ENCODE measurements around the gene CCDC6. TPM values are rescaled to one million over a fixed set of nuclear protein-coding genes. Genes with fewer than 3 reads are reported as not detected.

CCDC6 gene
- total RNA-seq, 1 experiment from 2014 or later, result 58.4 TPM

DNA sequence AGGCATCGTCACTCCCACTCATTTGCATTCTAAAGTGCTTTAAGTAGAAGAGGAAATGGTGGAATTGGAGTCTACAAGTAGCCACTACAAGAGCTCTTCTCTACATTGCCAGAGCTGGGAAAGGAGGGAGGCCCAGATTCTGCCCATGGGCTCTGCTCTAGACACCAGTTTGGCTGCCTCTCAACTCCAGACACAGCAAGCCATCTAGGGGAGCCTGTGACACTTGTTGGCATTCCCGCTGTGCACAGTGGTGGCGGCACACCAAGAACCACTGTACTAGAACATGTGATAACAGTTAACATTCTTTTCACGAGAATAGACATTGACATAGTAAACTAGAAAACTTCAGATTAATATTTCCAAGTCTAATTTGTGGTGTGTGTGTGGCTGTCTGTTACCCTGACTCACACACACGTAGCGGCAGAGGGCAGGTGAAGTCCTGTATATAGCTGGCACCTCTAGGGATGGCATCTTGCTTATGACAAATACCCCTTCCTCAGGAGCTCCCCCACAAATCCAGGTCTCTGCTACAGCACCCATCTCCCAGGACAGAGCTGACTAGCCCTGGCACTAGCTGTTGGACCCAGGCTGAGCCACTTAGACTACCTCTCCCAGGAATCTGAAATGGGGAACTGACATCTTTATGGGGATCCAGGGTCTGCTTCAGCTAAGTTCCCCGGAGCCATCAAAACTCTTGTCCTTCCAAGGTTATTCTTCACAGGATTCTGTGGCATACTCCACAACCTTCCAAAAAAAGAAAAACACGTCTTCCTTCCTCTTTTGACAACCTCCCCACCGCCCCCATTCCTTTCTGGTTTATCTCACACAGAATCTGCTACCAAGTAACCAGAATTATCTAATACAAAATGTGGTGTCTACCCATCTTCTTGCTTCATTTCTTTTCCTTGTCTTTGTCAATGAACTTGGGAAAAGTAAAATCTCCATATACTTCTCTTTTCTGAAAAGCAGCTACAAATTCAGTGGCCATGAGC, 98.4 kb downstream of the CCDC6 start:
- H3T11ph ChIP-seq (ENCODE audit: low read length), result no peak overlapping the region
- WGBS (ENCODE audit: extremely low coverage, insufficient read length, low lambda C conversion rate), result no CpG with 5 or more reads among the region's 9 CpGs
- no peak overlapping the region for H3K56ac ChIP-seq (ENCODE audit: insufficient read length, low read depth, low read length)
- H3K14ac ChIP-seq (ENCODE audit: insufficient read depth, low read length), result no peak overlapping the region
- Mint-ChIP-seq H3K9me3 (peaks cover 0 to 4% of the 10 kb centered on the region in 2 experiments; a peak in 2 of 5 replicates), H3K4me3 (no peak overlapping the region), H3K27ac (peak overlapping the region in 2 of 3 experiments; percentile 27 to 41; a peak in 2 of 7 replicates), H3K4me1 (peaks cover 18 to 20% of the 10 kb centered on the region in 2 experiments), H3K27me3 (ENCODE audit: low read depth) (no peaks in the 10 kb centered on the region), H3K36me3 (ENCODE audit: insufficient read depth in 1 of 3, low read depth in 3 of 3) (peaks cover 55 to 89% (median 81%) of the 10 kb centered on the region in 3 experiments)
- no peak overlapping the region for H4K91ac ChIP-seq (ENCODE audit: insufficient read length, low read depth, low read length)
- no peak overlapping the region for H3K18ac ChIP-seq (ENCODE audit: insufficient read length, low read depth, low read length)
- H3K9me3 ChIP-seq (ENCODE audit: control insufficient read depth, low read depth, low read length), result no peaks in the 10 kb centered on the region
- TF ChIP-seq, protein P1, sequence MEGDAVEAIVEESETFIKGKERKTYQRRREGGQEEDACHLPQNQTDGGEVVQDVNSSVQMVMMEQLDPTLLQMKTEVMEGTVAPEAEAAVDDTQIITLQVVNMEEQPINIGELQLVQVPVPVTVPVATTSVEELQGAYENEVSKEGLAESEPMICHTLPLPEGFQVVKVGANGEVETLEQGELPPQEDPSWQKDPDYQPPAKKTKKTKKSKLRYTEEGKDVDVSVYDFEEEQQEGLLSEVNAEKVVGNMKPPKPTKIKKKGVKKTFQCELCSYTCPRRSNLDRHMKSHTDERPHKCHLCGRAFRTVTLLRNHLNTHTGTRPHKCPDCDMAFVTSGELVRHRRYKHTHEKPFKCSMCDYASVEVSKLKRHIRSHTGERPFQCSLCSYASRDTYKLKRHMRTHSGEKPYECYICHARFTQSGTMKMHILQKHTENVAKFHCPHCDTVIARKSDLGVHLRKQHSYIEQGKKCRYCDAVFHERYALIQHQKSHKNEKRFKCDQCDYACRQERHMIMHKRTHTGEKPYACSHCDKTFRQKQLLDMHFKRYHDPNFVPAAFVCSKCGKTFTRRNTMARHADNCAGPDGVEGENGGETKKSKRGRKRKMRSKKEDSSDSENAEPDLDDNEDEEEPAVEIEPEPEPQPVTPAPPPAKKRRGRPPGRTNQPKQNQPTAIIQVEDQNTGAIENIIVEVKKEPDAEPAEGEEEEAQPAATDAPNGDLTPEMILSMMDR (conservative IDR thresholded peaks at IDR 0.05), result no peak
- no peak overlapping the region for H2BK15ac ChIP-seq (ENCODE audit: low read depth, low read length)
- H3K23me2 ChIP-seq (ENCODE audit: insufficient read length, low read depth, low read length, poor library complexity, severe bottlenecking), result no peaks in the 10 kb centered on the region
- H2BK5ac ChIP-seq (ENCODE audit: insufficient read length, low read length), result no peak overlapping the region
- no peak overlapping the region for H3K27ac ChIP-seq (ENCODE audit: insufficient read length, low read depth, low read length)
- H4K8ac ChIP-seq (replicated peaks; ENCODE audit: insufficient read length, low read depth, low read length), result no peak overlapping the region
- no peaks in the 10 kb centered on the region for H4K20me1 ChIP-seq (ENCODE audit: control insufficient read depth, insufficient read depth, insufficient read length)
- no peaks in the 10 kb centered on the region for H3K27me3 ChIP-seq (ENCODE audit: insufficient read depth, low read length)
- no peaks in the 10 kb centered on the region for H3K79me1 ChIP-seq (ENCODE audit: insufficient read depth, low read depth, low read length, poor library complexity, severe bottlenecking)
- 0 out of 2 replicates have a peak, but pooled peaks cover 3% of the 10 kb centered on the region for H3K79me2 ChIP-seq (ENCODE audit: insufficient read depth, low read length)
- H2BK12ac ChIP-seq (ENCODE audit: insufficient read length, low read depth, low read length), result no peak overlapping the region
- no peak overlapping the region for H3K9ac ChIP-seq (ENCODE audit: extremely low read depth, insufficient read length, low read length)
- H2BK20ac ChIP-seq (ENCODE audit: low read depth, low read length, poor library complexity, severe bottlenecking), result no peak overlapping the region
- no peak overlapping the region for H4K5ac ChIP-seq (ENCODE audit: insufficient read length, low read depth, low read length)
- H3K4me1 ChIP-seq (ENCODE audit: insufficient read depth, low read length), result peaks cover 3% of the 10 kb centered on the region; the same call in 1 of the 2 replicates
- H2BK120ac ChIP-seq (ENCODE audit: low read depth, low read length, poor library complexity, severe bottlenecking), result no peak overlapping the region
- no peak overlapping the region for H3K4ac ChIP-seq (ENCODE audit: low read depth, low read length)
- no peak overlapping the region for H3K23ac ChIP-seq (ENCODE audit: insufficient read length, low read depth, low read length)
- no peak overlapping the region for H2AFZ ChIP-seq (ENCODE audit: low read length)
- no peak for DNase-seq
- no peak overlapping the region for H2AK5ac ChIP-seq (ENCODE audit: insufficient read length, low read length)
- no peak overlapping the region for H3K4me2 ChIP-seq (ENCODE audit: insufficient read depth, insufficient read length, low read length)
